Activated CD4-positive, alpha-beta memory T cell treated with anti-CD3 and anti-CD28 coated beads, Interleukin-2, amount 10 ng/mL, durations not matched to agents 7 days and 5 days (primary cell): ENCODE measurements around the gene BAHCC1. TPM values are rescaled to one million over a fixed set of nuclear protein-coding genes. Genes with fewer than 3 reads are reported as not detected.

Experiments
- CTCF ChIA-PET: fragments of 350-600 bp; sonication (Branson Sonifier 250); formaldehyde crosslinking; loops from one replicate; lab custom pipeline; 2021; ENCODE audit warnings: antibody characterized with exemption, inconsistent platforms; lab: Charles Lee
- POLR2A ChIA-PET: fragments of 350-600 bp; sonication (Branson Sonifier 250); formaldehyde crosslinking; loops from one replicate; lab custom pipeline; 2021; ENCODE audit warnings: antibody characterized with exemption; lab: Charles Lee
- DNase-seq: peaks from one replicate; pipeline ENCODE4 v3.0.0-alpha.2; 2020
- H3K27ac Mint-ChIP-seq: one replicate; pipeline ENCODE4 v1.8.0; 2021; ENCODE audit warnings: mild to moderate bottlenecking, mixed read lengths
- H3K27me3 Mint-ChIP-seq: one replicate; pipeline ENCODE4 v1.8.0; 2021; ENCODE audit warnings: mixed read lengths
- H3K36me3 Mint-ChIP-seq: one replicate; pipeline ENCODE4 v1.8.0; 2021; ENCODE audit warnings: low read depth, mixed read lengths
- H3K4me1 Mint-ChIP-seq: one replicate; pipeline ENCODE4 v1.8.0; 2021; ENCODE audit warnings: mixed read lengths
- H3K4me3 Mint-ChIP-seq: one replicate; pipeline ENCODE4 v1.8.0; 2021; ENCODE audit warnings: mild to moderate bottlenecking, mixed read lengths
- H3K9me3 Mint-ChIP-seq: one replicate; pipeline ENCODE4 v1.8.0; 2021; ENCODE audit warnings: mixed read lengths
- total RNA-seq, 2 experiments: library from RNA; stranded (reverse); gene quantifications; one replicate each; pipeline ENCODE4 v1.2.3, GENCODE V29; 2021

BAHCC1 gene
- total RNA-seq, 2 experiments from 2014 or later, result 0.15 to 0.18 TPM

GRCh38 chr17:81376946-81377714, 18.1 kb upstream of the BAHCC1 start:
- Mint-ChIP-seq H3K27me3 (no peaks in the 10 kb centered on the region), H3K27ac (no peak overlapping the region), H3K36me3 (no peaks in the 10 kb centered on the region), H3K4me3 (no peak overlapping the region), H3K4me1 (no peaks in the 10 kb centered on the region), H3K9me3 (no peaks in the 10 kb centered on the region)
- no peak for DNase-seq
- ChIA-PET POLR2A (no interaction called here), CTCF (no interaction called here)

GRCh38 chr17:81378941-81379511, 16.2 kb upstream of the BAHCC1 start:
- POLR2A ChIA-PET, result no interaction called here
- Mint-ChIP-seq H3K27ac (no peak overlapping the region), H3K4me1 (no peaks in the 10 kb centered on the region), H3K4me3 (no peak overlapping the region), H3K36me3 (no peaks in the 10 kb centered on the region), H3K27me3 (no peaks in the 10 kb centered on the region), H3K9me3 (no peaks in the 10 kb centered on the region)
- DNase-seq, result no peak
- CTCF ChIA-PET, result no interaction called here

GRCh38 chr17:81379523-81379942, 15.7 kb upstream of the BAHCC1 start:
- Mint-ChIP-seq H3K27ac (no peak overlapping the region), H3K9me3 (no peaks in the 10 kb centered on the region), H3K36me3 (no peaks in the 10 kb centered on the region), H3K4me1 (no peaks in the 10 kb centered on the region), H3K4me3 (no peak overlapping the region), H3K27me3 (no peaks in the 10 kb centered on the region)
- no peak for DNase-seq
- POLR2A ChIA-PET, result no interaction called here
- CTCF ChIA-PET, result no interaction called here

- H3K4me1 Mint-ChIP-seq, result no peaks in the 10 kb centered on the region
- H3K27ac Mint-ChIP-seq, result no peak overlapping the region
- POLR2A ChIA-PET, result no interaction called here
- no peaks in the 10 kb centered on the region for H3K36me3 Mint-ChIP-seq
- no peak for DNase-seq
- no peak overlapping the region for H3K4me3 Mint-ChIP-seq
- CTCF ChIA-PET, result no interaction called here
- no peaks in the 10 kb centered on the region for H3K9me3 Mint-ChIP-seq
- peaks cover 3% of the 10 kb centered on the region for H3K27me3 Mint-ChIP-seq
Observed at GRCh38 chr17:81380131-81380530, 15.1 kb upstream of the BAHCC1 start.

- CTCF ChIA-PET, result no interaction called here
Observed at GRCh38 chr17:81380666-81381518, 14.4 kb upstream of the BAHCC1 start.

GRCh38 chr17:81381632-81382577, 13.4 kb upstream of the BAHCC1 start:
- DNase-seq, result no peak
- no peaks in the 10 kb centered on the region for H3K36me3 Mint-ChIP-seq

More at GRCh38 chr17:81380666-81381518, 14.4 kb upstream of the BAHCC1 start:
- Mint-ChIP-seq H3K27ac (no peak overlapping the region), H3K4me3 (no peak overlapping the region), H3K27me3 (peaks cover 10% of the 10 kb centered on the region), H3K36me3 (no peaks in the 10 kb centered on the region), H3K4me1 (no peaks in the 10 kb centered on the region), H3K9me3 (no peaks in the 10 kb centered on the region)
- POLR2A ChIA-PET, result no interaction called here
- no peak for DNase-seq

GRCh38 chr17:81382851-81383250, 12.4 kb upstream of the BAHCC1 start:
- Mint-ChIP-seq H3K4me1 (no peaks in the 10 kb centered on the region), H3K9me3 (no peaks in the 10 kb centered on the region), H3K27me3 (peaks cover 20% of the 10 kb centered on the region), H3K4me3 (no peak overlapping the region), H3K36me3 (no peaks in the 10 kb centered on the region), H3K27ac (no peak overlapping the region)
- POLR2A ChIA-PET, result no interaction called here
- CTCF ChIA-PET, result no interaction called here
- no peak for DNase-seq

More at GRCh38 chr17:81381632-81382577, 13.4 kb upstream of the BAHCC1 start:
- POLR2A ChIA-PET, result no interaction called here
- CTCF ChIA-PET, result no interaction called here
- H3K4me3 Mint-ChIP-seq, result no peak overlapping the region
- peaks cover 16% of the 10 kb centered on the region for H3K27me3 Mint-ChIP-seq
- no peaks in the 10 kb centered on the region for H3K4me1 Mint-ChIP-seq
- H3K9me3 Mint-ChIP-seq, result no peaks in the 10 kb centered on the region
- no peak overlapping the region for H3K27ac Mint-ChIP-seq

GRCh38 chr17:81383504-81384421, 11.5 kb upstream of the BAHCC1 start:
- H3K4me3 Mint-ChIP-seq, result no peak overlapping the region
- no peaks in the 10 kb centered on the region for H3K36me3 Mint-ChIP-seq
- ChIA-PET CTCF (no interaction called here), POLR2A (no interaction called here)
- H3K4me1 Mint-ChIP-seq, result no peaks in the 10 kb centered on the region
- no peak overlapping the region for H3K27ac Mint-ChIP-seq
- H3K9me3 Mint-ChIP-seq, result no peaks in the 10 kb centered on the region
- H3K27me3 Mint-ChIP-seq, result peaks cover 28% of the 10 kb centered on the region
- DNase-seq, result no peak

- H3K4me3 Mint-ChIP-seq, result no peak overlapping the region
- H3K4me1 Mint-ChIP-seq, result no peaks in the 10 kb centered on the region
- H3K36me3 Mint-ChIP-seq, result no peaks in the 10 kb centered on the region
- POLR2A ChIA-PET, result no interaction called here
- H3K9me3 Mint-ChIP-seq, result no peaks in the 10 kb centered on the region
- DNase-seq, result no peak
- CTCF ChIA-PET, result interaction anchor here (1.8 kb wide), 1 partner anchor 60 kb away, joined by 4 read pairs; no protein-coding TSS in a partner anchor
- no peak overlapping the region for H3K27ac Mint-ChIP-seq
- peaks cover 35% of the 10 kb centered on the region for H3K27me3 Mint-ChIP-seq
Observed at GRCh38 chr17:81384929-81385319, 10.3 kb upstream of the BAHCC1 start.

GRCh38 chr17:81385320-81386111, 9.7 kb upstream of the BAHCC1 start:
- H3K4me1 Mint-ChIP-seq, result no peaks in the 10 kb centered on the region
- no peak overlapping the region for H3K27ac Mint-ChIP-seq
- H3K36me3 Mint-ChIP-seq, result no peaks in the 10 kb centered on the region
- peaks cover 35% of the 10 kb centered on the region for H3K27me3 Mint-ChIP-seq
- no peak for DNase-seq
- H3K9me3 Mint-ChIP-seq, result no peaks in the 10 kb centered on the region
- CTCF ChIA-PET, result interaction anchor here (1.8 kb wide), 1 partner anchor 61 kb away, joined by 4 read pairs; no protein-coding TSS in a partner anchor
- H3K4me3 Mint-ChIP-seq, result no peak overlapping the region
- POLR2A ChIA-PET, result no interaction called here

- CTCF ChIA-PET, result interaction anchor here (1.8 kb wide), 1 partner anchor 61 kb away, joined by 4 read pairs; no protein-coding TSS in a partner anchor
- no peak for DNase-seq
- Mint-ChIP-seq H3K9me3 (no peaks in the 10 kb centered on the region), H3K36me3 (no peaks in the 10 kb centered on the region), H3K27ac (no peak overlapping the region), H3K4me3 (no peak overlapping the region), H3K27me3 (peaks cover 40% of the 10 kb centered on the region), H3K4me1 (no peaks in the 10 kb centered on the region)
- POLR2A ChIA-PET, result no interaction called here
Observed at GRCh38 chr17:81386141-81386645, 9.1 kb upstream of the BAHCC1 start.
